Activated T-helper 1 cell treated with Interleukin-2 at 50 U/mL for 16 hours (primary cell): ENCODE results near the gene GLRA1.
"Not testable (repeated sequence)": the region's sequence is repeated elsewhere in the genome, so short reads cannot be mapped to it uniquely, and the experiment has no call there.

Experiments
- DNase-seq: peaks from one replicate; pipeline ENCODE4 v3.0.0-alpha.2; 2020; ENCODE audit warnings: low read depth

The GLRA1 gene

GRCh38 chr5:151913425-151913824, 11.2 kb downstream of the GLRA1 start:
- DNase-seq, result no peak

- no peak for DNase-seq
Measured at GRCh38 chr5:151912360-151912759, 12.3 kb downstream of the GLRA1 start.

GRCh38 chr5:151911011-151911410, 13.6 kb downstream of the GLRA1 start:
- no peak for DNase-seq

GRCh38 chr5:151909628-151910027, 15.0 kb downstream of the GLRA1 start:
- DNase-seq, result no peak

GRCh38 chr5:151906246-151906645, 18.4 kb downstream of the GLRA1 start:
- DNase-seq, result no peak

- no peak for DNase-seq
Measured at GRCh38 chr5:151905557-151905961, 19.1 kb downstream of the GLRA1 start.

- DNase-seq, result no peak
Measured at GRCh38 chr5:151904909-151905308, 19.7 kb downstream of the GLRA1 start.

- no peak for DNase-seq
Measured at GRCh38 chr5:151904127-151904526, 20.5 kb downstream of the GLRA1 start.

GRCh38 chr5:151903243-151903653, 21.4 kb downstream of the GLRA1 start:
- DNase-seq, result no peak

- DNase-seq, result no peak
Measured at GRCh38 chr5:151902215-151902614, 22.4 kb downstream of the GLRA1 start.

GRCh38 chr5:151901611-151902010, 23.0 kb downstream of the GLRA1 start:
- DNase-seq, result no peak

- DNase-seq, result no peak
Measured at GRCh38 chr5:151900891-151901290, 23.8 kb downstream of the GLRA1 start.

- DNase-seq, result no peak
Measured at GRCh38 chr5:151899399-151899798, 25.3 kb downstream of the GLRA1 start.

GRCh38 chr5:151897896-151898295, 26.8 kb downstream of the GLRA1 start:
- DNase-seq, result no peak

GRCh38 chr5:151897020-151897552, 27.6 kb downstream of the GLRA1 start:
- DNase-seq, result no peak

GRCh38 chr5:151896031-151896691, 28.5 kb downstream of the GLRA1 start:
- DNase-seq, result no peak

- no peak for DNase-seq
Measured at GRCh38 chr5:151895660-151896030, 29.0 kb downstream of the GLRA1 start.

- not testable (repeated sequence) for DNase-seq
Measured at GRCh38 chr5:151893485-151893884, 31.2 kb downstream of the GLRA1 start.

- no peak for DNase-seq
Measured at GRCh38 chr5:151892393-151892792, 32.3 kb downstream of the GLRA1 start.

- no peak for DNase-seq
Measured at GRCh38 chr5:151890299-151890698, 34.4 kb downstream of the GLRA1 start.

- DNase-seq, result no peak
Measured at GRCh38 chr5:151889614-151890013, 35.0 kb downstream of the GLRA1 start.

GRCh38 chr5:151886546-151887275, 37.9 kb downstream of the GLRA1 start:
- no peak for DNase-seq

- DNase-seq, result no peak
Measured at GRCh38 chr5:151885138-151885908, 39.3 kb downstream of the GLRA1 start.
